Measurements from ENCODE around the gene GTPBP3.

Gene GTPBP3

GRCh38 chr19:17318966-17319365 is 18.4 kb upstream of the GTPBP3 start:
- TF ChIP-seq, protein P1, sequence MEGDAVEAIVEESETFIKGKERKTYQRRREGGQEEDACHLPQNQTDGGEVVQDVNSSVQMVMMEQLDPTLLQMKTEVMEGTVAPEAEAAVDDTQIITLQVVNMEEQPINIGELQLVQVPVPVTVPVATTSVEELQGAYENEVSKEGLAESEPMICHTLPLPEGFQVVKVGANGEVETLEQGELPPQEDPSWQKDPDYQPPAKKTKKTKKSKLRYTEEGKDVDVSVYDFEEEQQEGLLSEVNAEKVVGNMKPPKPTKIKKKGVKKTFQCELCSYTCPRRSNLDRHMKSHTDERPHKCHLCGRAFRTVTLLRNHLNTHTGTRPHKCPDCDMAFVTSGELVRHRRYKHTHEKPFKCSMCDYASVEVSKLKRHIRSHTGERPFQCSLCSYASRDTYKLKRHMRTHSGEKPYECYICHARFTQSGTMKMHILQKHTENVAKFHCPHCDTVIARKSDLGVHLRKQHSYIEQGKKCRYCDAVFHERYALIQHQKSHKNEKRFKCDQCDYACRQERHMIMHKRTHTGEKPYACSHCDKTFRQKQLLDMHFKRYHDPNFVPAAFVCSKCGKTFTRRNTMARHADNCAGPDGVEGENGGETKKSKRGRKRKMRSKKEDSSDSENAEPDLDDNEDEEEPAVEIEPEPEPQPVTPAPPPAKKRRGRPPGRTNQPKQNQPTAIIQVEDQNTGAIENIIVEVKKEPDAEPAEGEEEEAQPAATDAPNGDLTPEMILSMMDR (IDR thresholded peaks at IDR 0.05; ENCODE audit: borderline replicate concordance, extremely low read depth, low read length, poor library complexity, severe bottlenecking), result no peak
- no peak for TF ChIP-seq EZH2 (IDR thresholded peaks at IDR 0.05; ENCODE audit: borderline replicate concordance, low read depth, low read length, severe bottlenecking)
- Histone ChIP-seq H3K79me2 (ENCODE audit: insufficient read depth, low read length) (peaks cover 2% of the 10 kb centered on the region), H2AFZ (ENCODE audit: low read depth, low read length) (no peak overlapping the region), H3K27ac (ENCODE audit: low read length) (no peak overlapping the region), H4K20me1 (ENCODE audit: insufficient read depth, low read length) (peaks cover 14% of the 10 kb centered on the region), H3K4me3 (ENCODE audit: low read depth in 1 of 2, low read length in 2 of 2) (no peak overlapping the region), H3K27me3 (ENCODE audit: insufficient read depth, low read length, poor library complexity) (no peaks in the 10 kb centered on the region), H3K9ac (ENCODE audit: low read depth, low read length) (no peak overlapping the region; the same call in 1 of the 2 replicates), H3K36me3 (ENCODE audit: insufficient read depth, low read length) (peaks cover 59% of the 10 kb centered on the region), H3K4me1 (ENCODE audit: insufficient read depth, low read length) (no peaks in the 10 kb centered on the region), H3K9me3 (ENCODE audit: insufficient read depth, low read length, severe bottlenecking) (no peaks in the 10 kb centered on the region), H3K4me2 (ENCODE audit: insufficient read depth, low read length) (no peak overlapping the region)
- no peak for ATAC-seq (ENCODE audit: insufficient read depth, low read depth)
- DNase-seq, result no peak

DNA sequence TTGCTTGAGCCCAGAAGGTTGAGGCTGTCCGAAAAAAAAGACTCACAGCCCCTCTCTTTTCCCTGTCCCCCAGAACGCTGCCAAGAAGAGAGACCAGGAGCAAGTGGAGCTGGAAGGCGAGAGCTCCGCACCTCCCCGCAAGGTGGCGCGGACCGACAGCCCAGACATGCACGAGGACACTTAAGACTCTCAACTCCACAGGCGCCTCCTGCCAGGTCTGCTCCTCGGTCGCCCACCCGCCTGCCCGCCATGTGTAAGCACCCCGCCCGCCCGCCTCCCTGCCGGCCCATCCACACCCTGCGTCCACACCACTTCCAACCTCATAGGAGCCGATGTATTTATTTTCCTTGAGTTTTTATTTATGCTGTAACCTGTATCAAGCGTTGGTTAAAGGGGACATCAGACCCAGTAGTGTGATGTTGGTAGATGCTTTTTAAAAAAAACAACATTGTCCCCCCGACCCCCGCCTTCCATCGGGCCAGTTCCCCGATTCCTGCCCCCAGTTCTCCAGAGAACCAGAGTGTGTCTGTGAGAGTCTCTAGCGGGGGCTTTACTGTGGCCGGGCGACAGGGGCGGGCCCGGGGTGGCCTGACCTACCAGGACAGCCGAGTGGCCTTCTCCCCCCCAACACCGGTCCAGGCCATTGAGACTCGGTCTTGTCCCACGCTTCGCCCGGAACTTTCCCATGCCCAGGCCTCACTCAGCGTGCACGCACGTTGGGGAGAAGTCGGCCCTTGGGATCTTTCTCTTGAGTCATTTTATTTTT is 17.7 kb upstream of the GTPBP3 start:
- Histone ChIP-seq H3K9ac (ENCODE audit: low read depth, low read length) (no peak overlapping the region), H3K27me3 (ENCODE audit: insufficient read depth, low read length, poor library complexity) (no peaks in the 10 kb centered on the region), H3K36me3 (ENCODE audit: insufficient read depth, low read length) (peaks cover 52% of the 10 kb centered on the region), H3K27ac (ENCODE audit: low read length) (no peak overlapping the region), H4K20me1 (ENCODE audit: insufficient read depth, low read length) (peaks cover 11% of the 10 kb centered on the region), H3K79me2 (ENCODE audit: insufficient read depth, low read length) (no peaks in the 10 kb centered on the region), H2AFZ (ENCODE audit: low read depth, low read length) (no peak overlapping the region), H3K4me1 (ENCODE audit: insufficient read depth, low read length) (no peaks in the 10 kb centered on the region), H3K4me3 (ENCODE audit: low read depth in 1 of 2, low read length in 2 of 2) (no peak overlapping the region), H3K4me2 (ENCODE audit: insufficient read depth, low read length) (no peak overlapping the region), H3K9me3 (ENCODE audit: insufficient read depth, low read length, severe bottlenecking) (no peaks in the 10 kb centered on the region)
- ATAC-seq (ENCODE audit: insufficient read depth, low read depth) (no peak), DNase-seq (no peak)
- TF ChIP-seq EZH2 (IDR thresholded peaks at IDR 0.05; ENCODE audit: borderline replicate concordance, low read depth, low read length, severe bottlenecking), result no peak

DNA sequence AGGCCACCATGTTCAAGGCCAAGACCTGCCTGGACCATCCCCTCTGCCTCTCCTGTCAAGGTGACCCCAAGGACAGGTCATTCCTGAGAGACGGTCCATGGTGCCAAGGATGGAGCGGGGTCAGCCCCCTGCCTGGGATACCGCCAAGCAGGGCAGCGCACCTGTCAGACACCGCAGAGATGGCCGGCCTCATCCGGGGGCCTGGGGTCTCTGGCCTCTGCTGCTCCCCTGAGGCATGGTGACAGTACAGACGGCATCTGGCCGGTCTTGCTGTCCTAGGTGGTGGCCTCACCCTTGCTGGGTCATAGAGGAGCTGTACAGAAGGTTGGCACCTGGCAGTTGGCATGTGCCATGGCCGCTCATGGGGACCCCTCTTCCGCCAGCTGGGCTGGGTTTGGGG is 16.9 kb upstream of the GTPBP3 start:
- no peak overlapping the region for H3K9ac ChIP-seq (ENCODE audit: low read depth, low read length)

More for the DNA sequence above, 16.9 kb upstream of the GTPBP3 start:
- Histone ChIP-seq H3K27ac (ENCODE audit: low read length) (no peak overlapping the region), H3K4me3 (ENCODE audit: low read depth in 1 of 2, low read length in 2 of 2) (no peak overlapping the region), H3K4me2 (ENCODE audit: insufficient read depth, low read length) (no peak overlapping the region), H2AFZ (ENCODE audit: low read depth, low read length) (no peak overlapping the region), H3K36me3 (ENCODE audit: insufficient read depth, low read length) (peaks cover 48% of the 10 kb centered on the region), H3K27me3 (ENCODE audit: insufficient read depth, low read length, poor library complexity) (no peaks in the 10 kb centered on the region), H3K4me1 (ENCODE audit: insufficient read depth, low read length) (no peaks in the 10 kb centered on the region), H3K9me3 (ENCODE audit: insufficient read depth, low read length, severe bottlenecking) (no peaks in the 10 kb centered on the region), H3K79me2 (ENCODE audit: insufficient read depth, low read length) (no peaks in the 10 kb centered on the region), H4K20me1 (ENCODE audit: insufficient read depth, low read length) (peaks cover 7% of the 10 kb centered on the region)
- TF ChIP-seq, protein P1 (IDR thresholded peaks at IDR 0.05; ENCODE audit: borderline replicate concordance, extremely low read depth, low read length, poor library complexity, severe bottlenecking), result no peak
- no peak for TF ChIP-seq EZH2 (IDR thresholded peaks at IDR 0.05; ENCODE audit: borderline replicate concordance, low read depth, low read length, severe bottlenecking)
- ATAC-seq (ENCODE audit: insufficient read depth, low read depth) (no peak), DNase-seq (no peak)

All from DND-41 (cell line).